Measurements from ENCODE around the gene PSMB7.

The PSMB7 gene

DNA sequence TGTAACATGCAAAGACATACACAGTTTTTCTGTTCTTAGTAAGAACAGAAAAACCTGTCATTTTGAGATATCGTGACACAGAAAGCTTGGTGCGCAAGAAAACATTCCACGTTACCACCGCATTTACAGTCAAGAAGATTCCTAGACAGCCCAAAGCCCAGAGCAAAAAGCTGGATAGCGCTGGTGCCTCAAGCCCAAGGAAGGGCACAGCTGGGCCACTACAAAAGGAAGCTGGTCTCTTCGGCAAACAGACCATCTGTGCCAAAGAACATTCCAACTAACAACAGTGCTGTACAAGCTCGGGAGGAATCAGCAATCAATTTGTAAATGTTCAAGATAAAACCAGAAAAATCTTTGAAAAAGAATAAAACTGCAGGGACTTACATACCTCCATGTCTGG, 31.0 kb downstream of the PSMB7 start:
- no peak for DNase-seq (ENCODE audit: low read depth in 2 of 2)

DNA sequence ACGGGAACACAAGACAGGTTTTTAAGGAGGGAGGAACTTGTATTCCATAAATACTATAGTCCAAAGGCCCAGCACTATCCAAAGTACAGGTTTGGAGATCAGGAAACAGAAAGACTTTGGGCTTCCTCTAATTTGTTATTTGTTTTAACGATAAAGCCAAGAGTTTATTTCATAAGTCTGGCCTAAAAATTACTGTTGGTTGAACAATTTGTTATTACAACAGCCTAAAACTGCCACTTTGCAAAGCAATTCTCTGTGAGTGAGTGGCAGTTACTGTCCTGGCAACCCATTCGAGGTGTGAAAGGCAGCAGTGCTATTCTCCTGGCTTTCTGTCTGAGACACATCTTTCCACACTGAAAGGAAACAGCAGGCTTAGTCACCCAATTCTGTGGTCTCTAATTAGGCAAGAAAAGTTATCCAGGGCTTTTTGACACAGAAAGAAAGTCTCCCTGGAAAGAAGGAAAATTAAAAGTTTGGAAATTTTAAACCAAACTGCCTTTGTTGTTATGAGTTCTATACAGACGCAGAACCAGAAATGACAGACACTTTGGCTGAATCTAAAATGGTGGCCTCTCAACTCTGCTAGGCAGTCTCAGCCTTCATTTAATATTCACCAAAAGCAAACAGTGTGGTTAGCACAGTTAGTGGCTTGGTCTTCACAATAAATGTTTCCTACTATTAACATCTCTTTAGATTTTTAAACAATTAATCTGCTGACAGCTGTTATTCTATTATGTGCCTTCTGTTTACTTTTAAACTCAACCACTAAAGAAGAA, 33.9 kb downstream of the PSMB7 start:
- DNase-seq (ENCODE audit: low read depth in 2 of 2): no peak

DNA sequence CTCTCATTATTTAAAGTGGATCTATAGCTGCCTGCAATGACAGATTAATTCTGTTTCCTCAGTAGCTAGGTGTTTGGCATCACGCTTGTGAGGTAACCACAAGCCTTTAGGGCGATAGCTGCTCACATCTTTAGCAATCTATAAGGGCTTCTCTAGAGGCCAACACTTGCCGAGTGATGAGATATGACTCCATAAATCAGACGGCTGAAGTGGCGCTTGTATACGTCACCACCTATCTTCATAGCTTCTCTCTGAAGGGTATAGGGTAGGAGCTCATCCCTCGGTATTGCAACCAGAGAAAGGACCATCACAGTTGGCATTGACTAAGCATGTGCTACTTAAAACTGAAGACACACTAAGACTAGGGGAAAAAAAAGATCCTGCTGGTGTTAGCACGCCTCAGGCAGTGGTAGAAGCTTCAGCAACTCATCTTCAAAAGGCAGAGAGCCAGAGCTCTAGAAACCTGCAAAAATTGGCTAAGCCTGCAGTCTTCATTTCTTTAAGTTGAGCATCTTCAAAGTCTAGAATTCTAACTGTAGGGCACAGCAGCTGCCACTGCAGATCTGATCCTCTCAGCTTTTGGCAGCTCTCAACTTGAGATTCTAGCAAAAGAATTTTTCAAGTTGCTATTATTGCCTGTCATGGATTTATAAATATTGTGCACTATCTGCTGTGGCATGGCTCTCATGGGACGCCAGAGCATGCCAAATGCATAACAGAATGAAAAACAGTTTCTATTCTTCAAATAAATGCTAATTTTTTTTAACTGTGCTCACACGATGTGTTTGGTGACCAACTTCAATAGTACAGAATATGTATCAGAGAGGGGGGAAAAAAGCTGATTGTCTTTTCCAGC, 37.5 kb downstream of the PSMB7 start:
- DNase-seq (ENCODE audit: low read depth in 2 of 2): no peak

DNA sequence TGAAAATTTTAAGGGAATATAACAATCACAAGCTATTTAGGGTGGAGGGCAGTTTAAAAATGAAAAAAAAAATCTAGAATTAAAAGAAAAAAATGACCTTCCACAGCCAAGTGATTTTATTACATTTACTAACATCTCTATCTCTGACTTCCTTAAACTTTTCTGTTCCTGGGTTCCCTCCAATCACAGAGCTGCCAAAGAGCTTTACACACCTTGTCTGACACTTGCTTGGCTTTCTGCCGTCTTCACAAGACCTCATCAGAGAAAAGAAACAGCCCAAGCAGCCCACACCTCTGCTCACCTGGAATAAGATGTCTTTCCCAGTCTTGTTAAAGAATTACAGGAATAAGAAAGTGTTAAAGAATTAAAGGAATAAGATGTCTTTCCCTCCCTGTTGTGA, 38.9 kb downstream of the PSMB7 start:
- no peak for DNase-seq (ENCODE audit: low read depth in 2 of 2)

DNA sequence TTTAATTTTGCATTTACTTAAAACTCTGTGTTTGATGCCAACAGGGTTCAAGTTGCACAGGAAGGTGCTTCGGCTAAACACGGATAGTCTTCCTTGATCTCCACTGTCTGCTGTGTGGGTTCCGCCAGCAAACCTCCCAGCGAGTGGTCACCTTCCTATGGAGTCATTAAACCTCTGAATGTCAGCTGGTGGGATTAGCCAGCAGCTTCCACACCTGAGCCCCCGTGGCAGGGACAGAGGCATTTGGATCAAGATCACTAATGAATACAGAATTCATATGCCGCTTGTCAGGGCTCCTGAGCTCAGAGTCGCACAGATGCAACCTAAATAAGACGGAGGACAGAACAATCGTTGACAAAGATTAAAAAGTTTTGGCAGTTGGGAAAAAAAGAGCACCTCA, 39.5 kb downstream of the PSMB7 start:
- no peak for DNase-seq (ENCODE audit: low read depth in 2 of 2)

DNA sequence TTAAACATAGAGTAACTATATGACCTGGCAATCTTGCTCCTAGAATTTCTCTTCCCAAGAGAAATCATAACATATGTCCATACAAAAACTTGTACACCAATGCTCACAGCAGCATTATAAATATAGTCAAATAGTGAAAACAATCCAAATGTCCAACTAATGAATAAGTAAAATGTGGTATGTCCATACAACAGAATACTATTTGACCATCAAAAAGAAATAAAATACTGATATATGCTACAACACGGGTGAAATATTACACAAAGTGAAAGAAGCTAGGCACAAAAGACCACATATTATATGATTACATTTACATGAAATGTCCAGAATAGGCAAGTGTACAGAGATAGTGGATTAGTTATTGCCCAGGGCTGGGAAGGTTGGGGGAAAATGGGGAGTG, 41.4 kb downstream of the PSMB7 start:
- no peak for DNase-seq (ENCODE audit: low read depth in 2 of 2)

DNA sequence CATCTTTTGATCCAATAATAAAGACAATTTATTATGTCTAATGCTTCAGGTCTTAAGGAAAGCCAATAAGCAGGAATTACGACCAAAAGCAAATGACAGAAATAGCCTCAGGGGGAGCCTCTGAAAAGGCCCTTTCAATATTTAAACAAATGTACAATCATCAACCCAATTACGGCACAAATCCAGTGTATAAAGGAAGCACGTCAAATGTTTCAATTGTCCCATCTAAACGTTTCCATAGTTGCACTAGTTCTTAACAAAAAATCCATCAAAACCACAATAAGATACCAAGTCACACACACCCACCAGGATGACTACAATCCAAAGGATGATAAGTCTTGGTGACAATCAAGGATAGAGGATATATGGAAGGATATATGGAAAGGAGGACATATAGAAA, 41.9 kb downstream of the PSMB7 start:
- DNase-seq (ENCODE audit: low read depth in 2 of 2): no peak

DNA sequence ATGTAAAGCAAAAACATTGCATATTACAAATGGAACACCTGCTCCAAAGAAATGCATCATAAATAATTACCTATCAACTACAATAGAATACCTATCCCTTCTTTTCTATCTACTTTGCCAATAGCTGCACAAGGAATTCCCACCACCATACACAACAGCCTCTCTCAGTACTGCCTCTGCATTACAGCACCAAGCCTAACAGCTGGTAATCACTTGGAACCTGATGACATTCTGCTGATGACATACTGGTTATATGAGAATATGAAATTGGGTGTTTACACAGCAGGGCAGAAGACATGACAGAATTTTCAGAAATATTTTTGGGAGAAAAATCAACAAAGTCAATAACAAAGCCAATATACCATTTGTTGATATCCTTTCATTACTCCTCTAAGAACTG, 43.2 kb downstream of the PSMB7 start:
- no peak for DNase-seq (ENCODE audit: low read depth in 2 of 2)

DNA sequence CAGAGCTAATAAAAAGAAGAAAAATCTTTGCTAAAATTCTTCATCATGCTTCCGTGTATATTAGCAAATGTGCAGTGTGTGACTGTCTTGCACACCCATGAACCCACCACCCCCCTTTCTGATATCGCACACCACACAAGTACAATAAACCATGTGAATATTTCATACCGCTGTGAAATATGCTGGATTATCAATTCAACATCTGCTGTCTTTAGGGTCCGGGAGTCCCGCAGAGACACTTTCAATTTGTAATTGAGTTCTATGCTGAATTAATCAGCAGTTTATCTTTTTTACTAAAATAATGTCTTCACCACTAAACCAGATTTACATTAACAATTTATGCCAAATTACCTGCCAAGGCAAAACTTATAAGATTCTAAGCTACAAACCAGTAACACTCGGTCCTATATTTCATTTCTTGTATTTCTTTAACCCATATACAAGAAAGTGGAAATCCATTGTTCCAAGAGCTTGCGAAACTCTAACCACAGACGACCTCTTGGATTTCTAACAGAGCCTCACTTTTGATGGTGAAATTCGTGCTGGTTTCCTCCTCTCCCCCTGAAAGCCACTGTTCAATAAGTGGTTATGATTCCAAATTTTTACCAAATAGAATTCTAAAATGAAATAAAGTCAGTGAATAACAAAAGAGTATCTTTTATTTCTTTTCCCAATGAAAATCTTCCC, 44.2 kb downstream of the PSMB7 start:
- no peak for DNase-seq (ENCODE audit: low read depth in 2 of 2)

DNA sequence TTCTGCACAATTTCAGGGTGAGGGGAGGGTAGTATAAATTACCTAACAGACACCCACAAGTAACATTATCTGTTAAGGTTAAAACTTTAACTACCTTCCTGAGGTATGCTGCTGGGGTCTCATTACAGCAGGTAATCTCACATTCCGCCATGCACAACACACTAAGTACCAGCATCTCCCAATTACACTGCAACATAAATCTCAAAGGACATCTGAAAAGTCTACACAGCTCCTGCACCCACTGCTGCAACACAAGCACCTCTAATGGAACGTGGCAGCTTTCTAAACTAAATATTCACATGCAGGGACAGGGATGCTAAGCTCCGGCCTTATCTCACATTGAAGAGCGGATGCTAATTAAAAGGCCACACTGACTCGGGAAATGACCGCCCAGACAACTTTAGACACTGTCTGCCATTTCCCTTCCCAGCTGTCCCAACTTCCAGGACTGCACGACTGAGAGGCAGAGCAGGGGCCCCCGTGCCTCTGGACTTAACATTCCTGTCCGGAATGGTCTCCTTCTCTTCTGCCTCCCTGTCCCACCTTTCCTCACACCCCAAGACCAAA, 45.9 kb downstream of the PSMB7 start:
- DNase-seq (ENCODE audit: low read depth in 2 of 2): no peak

DNA sequence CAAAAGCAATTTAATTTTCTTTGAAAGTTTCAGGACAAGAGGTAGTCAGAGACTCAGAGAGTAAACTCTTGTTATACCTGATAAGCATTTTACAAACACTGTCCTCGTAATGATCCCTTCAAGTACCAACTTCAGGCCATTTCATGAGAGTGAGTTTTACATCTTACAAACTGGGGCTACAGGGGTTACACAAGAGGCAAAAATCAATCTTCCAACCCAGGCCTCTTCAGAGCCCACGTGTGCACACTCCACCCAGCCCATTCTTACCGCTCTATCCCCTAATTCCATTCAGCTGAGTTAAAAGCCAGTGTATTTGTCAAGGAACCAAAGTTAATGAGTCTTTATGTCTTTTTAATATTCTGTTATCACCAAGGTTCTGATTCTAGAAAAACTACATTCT, 46.5 kb downstream of the PSMB7 start:
- DNase-seq (ENCODE audit: low read depth in 2 of 2): no peak

DNA sequence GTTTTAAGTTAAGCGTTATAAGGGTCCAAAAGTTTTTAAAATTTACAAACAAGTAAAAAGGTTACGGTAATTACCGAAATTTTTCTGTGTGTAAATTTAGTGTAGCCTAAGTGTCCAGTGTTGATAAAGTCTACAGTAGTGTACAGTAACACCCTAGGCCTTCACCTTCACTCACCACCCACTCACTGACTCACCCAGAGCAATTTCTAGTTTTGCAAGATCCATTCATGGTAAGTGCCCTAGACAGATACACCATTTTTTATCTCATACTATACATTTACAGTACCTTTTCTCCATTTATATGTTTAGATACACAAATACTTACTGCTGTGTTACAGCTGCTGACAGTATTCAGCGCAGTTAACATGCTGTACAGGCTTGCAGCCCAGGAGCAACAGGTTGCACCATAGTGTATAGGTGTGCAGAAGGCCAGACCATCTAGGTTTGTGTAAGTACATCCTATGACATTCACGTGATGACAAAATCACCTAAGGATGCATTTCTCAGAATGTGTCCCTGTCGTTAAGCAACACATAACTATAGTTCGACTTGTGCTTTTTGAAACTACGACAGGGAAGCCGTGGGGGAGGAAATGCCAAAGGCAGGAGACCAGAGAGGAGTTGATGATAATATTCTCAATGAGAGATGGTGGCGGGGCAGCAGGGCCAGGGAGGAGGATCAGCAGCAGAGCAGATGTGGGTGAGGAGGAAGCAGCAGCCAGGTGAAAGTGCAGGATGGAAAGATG, 48.6 kb downstream of the PSMB7 start:
- no peak for DNase-seq (ENCODE audit: low read depth in 2 of 2)

DNA sequence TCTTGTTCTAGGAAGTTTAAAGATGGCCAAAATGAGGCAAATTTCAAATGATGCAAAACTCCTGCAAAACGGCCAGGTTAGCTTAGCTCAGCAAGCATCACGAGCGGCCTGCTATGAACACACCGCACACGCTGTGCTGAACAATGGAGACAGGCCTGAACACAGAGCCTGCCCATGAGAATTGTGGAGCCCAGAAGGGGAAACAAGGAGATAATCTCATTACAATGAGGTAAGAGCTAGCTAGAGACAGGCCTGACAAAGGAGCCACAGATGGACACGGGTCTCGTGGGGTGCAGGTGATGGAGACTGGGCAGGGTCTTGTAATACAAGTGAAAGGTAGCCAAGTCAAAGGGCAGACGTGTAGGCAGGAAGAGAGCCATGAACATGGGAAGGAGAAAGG, 50.2 kb downstream of the PSMB7 start:
- DNase-seq (ENCODE audit: low read depth in 2 of 2): no peak

DNA sequence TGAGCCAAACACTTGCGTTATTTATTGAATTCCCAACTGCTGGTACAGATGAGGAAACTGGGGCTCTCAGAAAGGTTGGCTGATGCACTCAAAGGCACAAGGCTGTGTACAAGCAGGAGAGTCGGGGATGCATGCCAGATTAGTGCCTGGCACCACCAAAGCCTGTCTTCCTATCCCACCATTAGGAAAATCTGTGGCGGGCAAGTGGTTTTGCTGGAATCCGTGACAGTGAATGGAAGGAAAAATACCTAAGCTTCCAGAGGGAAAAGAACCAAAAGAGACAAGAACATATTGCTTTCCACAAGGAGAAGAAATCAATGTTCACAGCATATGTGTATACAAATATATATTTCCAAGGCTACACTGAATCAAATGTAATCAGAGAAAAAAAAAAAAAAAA, 51.1 kb downstream of the PSMB7 start:
- DNase-seq (ENCODE audit: low read depth in 2 of 2): no peak

DNA sequence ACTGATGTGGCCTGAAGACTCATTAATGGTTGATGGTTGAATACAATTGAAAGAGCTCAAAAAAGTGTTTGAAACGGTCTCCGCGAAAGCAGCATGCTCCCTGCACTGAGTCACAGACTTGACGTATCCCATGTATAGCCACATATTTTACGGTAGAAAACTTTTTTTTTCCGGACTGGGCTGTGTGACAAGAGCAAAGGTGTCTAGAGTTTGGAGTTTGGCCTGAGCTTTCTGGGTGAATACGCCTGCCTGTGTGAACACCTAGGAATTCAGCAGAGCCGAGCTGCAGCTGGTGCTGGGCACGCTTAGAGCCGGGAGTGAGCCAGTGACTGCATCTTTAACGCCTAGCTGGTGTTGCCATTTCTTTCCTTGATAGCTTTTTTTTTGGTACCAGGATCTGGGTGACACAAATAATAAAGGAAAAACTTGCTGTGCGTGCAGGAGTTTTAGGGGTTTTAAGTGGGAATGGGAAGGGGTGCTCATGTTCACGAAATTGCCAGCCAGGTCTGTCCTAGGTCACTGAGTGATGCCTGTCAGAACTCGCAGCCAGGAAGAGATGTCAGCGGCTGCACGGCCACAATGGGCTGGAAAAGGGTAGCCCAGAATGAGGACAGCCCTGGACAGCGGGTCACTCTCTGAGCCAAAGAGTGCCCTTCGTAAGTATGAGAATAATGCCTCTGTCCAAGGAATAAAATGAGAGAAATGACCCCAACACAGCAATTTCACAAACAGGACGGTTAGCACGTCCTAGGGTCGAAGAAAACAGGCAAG, 51.7 kb downstream of the PSMB7 start:
- no peak for DNase-seq (ENCODE audit: low read depth in 2 of 2)

DNA sequence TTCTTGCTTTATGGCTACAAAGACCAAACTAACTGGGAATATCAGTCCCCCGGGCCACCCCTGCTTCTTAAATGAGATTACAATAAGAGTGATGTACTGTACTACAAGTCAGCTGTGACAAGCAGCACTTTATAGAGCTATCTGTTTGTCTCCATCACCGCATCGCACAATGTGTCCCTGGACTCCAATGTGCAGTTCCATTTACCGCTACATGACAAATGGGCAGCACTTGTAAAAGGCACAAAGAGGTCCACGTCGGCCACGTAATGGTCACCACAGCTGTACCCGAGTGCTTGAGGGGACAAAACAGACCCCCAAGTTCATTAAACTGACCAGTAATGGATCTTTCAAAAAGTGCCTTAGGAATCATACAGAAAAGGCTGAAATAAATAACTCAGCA, 54.1 kb downstream of the PSMB7 start:
- no peak for DNase-seq (ENCODE audit: low read depth in 2 of 2)

DNA sequence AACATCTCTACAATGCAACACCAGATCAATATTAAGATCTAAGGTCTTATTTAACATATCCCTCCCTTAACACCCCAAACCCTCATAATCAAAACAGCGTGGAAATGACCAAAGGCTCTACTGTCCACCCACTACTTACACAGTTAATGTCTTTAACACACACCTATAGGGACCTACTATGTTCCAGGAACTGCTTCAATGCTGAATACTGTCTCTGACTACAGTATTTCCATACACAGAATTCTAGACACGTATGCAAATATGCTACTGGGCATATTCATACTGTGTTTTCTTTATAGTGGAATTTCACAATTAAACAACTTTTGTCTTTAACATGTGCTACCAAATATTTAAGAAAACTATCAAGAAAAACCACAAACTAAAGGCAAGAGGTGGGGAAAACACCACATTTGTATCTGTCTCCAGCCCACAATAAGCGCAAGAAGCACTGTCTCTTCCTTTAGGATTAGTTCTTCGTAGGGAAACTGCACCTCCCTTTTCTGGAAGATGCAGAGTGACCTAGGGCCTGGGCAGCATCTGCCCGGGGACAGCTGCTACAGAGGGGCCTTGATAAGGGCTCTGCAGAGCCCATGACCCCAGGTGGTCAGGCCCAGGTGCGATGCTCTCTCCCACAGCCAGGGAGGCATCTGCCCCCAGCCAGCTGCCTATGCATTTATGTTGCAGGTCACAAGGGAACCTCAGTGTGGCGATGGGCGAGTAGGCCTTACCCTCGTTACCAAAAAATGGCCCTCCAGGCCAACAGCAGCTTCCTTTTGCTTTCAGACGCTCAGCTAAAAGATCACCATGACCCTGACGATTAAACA, 55.2 kb downstream of the PSMB7 start:
- DNase-seq (ENCODE audit: low read depth in 2 of 2): no peak

DNA sequence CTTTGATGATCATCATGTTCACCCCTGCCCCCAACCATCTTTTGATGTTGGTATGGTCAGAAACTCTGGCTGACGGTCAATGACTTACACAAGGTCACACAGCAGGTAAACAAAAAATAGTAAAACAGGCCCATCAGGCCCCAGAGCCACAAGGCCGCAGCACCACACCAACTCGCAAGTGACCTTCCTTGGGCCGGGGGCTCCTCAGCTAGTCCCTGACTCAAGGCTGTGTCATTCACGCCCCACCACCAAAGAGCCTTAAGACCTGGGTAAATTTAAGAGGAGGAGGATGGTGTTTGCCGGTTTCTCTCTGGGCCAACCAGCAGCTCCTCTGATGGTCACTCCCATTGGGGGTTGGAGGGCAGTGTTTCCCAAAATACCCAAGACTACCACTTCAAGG, 55.8 kb downstream of the PSMB7 start:
- no peak for DNase-seq (ENCODE audit: low read depth in 2 of 2)

DNA sequence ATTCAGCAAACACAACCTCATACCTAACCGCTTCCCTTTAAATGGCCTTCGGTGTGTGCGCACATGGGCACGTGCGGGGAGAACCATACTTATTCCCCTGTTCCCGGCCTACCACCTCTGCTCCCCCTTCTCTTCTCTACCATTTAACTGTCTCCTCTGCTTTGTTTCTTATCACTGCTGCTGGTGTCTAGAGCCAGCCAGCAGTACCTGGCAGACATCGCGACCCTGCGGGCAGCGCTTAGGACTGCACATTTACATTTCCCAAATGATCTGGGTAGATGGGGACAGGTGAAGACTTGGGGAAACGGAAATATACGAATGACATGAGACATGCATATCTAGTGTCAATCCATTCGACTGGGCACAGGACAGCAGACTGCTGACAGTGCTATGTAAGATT, 56.6 kb downstream of the PSMB7 start:
- no peak for DNase-seq (ENCODE audit: low read depth in 2 of 2)
